Aorta (tissue), 5 donors: ENCODE data around the gene PTPRD. TPM values are rescaled to one million over a fixed set of nuclear protein-coding genes. Genes with fewer than 3 reads are reported as not detected.

Experiments used
- ATAC-seq: fragments of 200-7000 bp; cut with Tn5 transposase; one replicate; pipeline ENCODE4 v1.9.1; 2022; ENCODE audit warnings: moderate library complexity; ENCODE audit not compliant: low FRiP score
- DNase-seq, 2 donors: peaks; one replicate each; pipeline ENCODE4 v3.0.0-alpha.2; 2020
- H3K27ac ChIP-seq, 2 donors: one replicate each; pipeline ENCODE4 v1.5.1; 2013; ENCODE audit warnings: low read length in 2 of 2, mild to moderate bottlenecking in 2 of 2, moderate library complexity in 2 of 2, control low read depth in 1 of 2, inconsistent platforms in 1 of 2, low read depth in 1 of 2
- H3K27me3 ChIP-seq, 2 donors: one replicate each; pipeline ENCODE4 v1.6.1; 2013; ENCODE audit warnings: control low read depth in 1 of 2, low read length in 1 of 2, mild to moderate bottlenecking in 1 of 2, moderate library complexity in 1 of 2; ENCODE audit not compliant: insufficient read depth in 2 of 2, control insufficient read depth in 1 of 2
- H3K36me3 ChIP-seq, 2 donors: one replicate each; pipeline ENCODE4 v1.6.1; 2013; ENCODE audit warnings: control low read depth in 1 of 2, low read length in 1 of 2, mild to moderate bottlenecking in 1 of 2; ENCODE audit not compliant: insufficient read depth in 2 of 2, control insufficient read depth in 1 of 2
- H3K4me1 ChIP-seq, 2 donors: one replicate each; pipeline ENCODE4 v1.6.1; 2013; ENCODE audit warnings: low read length in 2 of 2, control low read depth in 1 of 2, mild to moderate bottlenecking in 1 of 2, moderate library complexity in 1 of 2; ENCODE audit not compliant: insufficient read depth in 2 of 2, control insufficient read depth in 1 of 2
- H3K4me3 ChIP-seq, 2 donors: one replicate each; pipeline ENCODE4 v1.5.1; 2013; ENCODE audit warnings: low read length in 2 of 2, control low read depth in 1 of 2, mild to moderate bottlenecking in 1 of 2
- H3K9me3 ChIP-seq: one replicate; pipeline ENCODE4 v1.6.1; 2013; ENCODE audit warnings: mild to moderate bottlenecking, low read length; ENCODE audit not compliant: control insufficient read depth
- WGBS, 2 donors: extraction: QIAGEN DNeasy Blood & Tissue Kit; methylation state at CpG; one replicate each; pipeline ENCODE4 v1.1.7; 2013; 5-methylcytosine and 5-hydroxymethylcytosine counted together
- intact Hi-C, 2 donors: fragments of 100-400 bp; cut with DNase I; formaldehyde crosslinking; loops; one replicate each; pipeline versions ENCODE4 v1.14.2 to v1.15.0; 2022
- polyA plus RNA-seq, 2 donors: library from polyadenylated mRNA; stranded (reverse); fragments of 200-250 nt; gene quantifications; one replicate each; pipeline ENCODE4 v1.2.3, GENCODE V29; 2013
- total RNA-seq, 2 donors: library from RNA; stranded (reverse); fragmentation: NEBNext Ultra II Directional; extraction: Animal tissue kit (Norgen Biotek cat#: 25700); gene quantifications; one replicate each; pipeline ENCODE4 v1.2.1, GENCODE V29; 2021
- donor health status: healthy with polysubstance abuse.
- donor health status: Bipolar disorder and iron deficiency.
- donor health status: DM: no; HTN: no; CAD: no.
- donor health status: DM: no; HTN: no; CAD: no.
- donor health status: DM: yes; HTN: yes; CAD: no.

Gene PTPRD
- total and polyA plus RNA-seq, 4 donors = 1.5 to 92.0 (median 29.4) TPM

- intact Hi-C loops = no loop called here
- Histone ChIP-seq H3K4me1 (peaks cover 0 to 1% of the 10 kb centered on the region in 2 donors), H3K36me3 (no peaks in the 10 kb centered on the region), H3K9me3 (no peaks in the 10 kb centered on the region), H3K27me3 (no peaks in the 10 kb centered on the region), H3K27ac (no peak overlapping the region), H3K4me3 (no peak overlapping the region)
- ATAC-seq (no peak), DNase-seq (no peak)
These were observed 464.0 kb downstream of the PTPRD start for GRCh38 chr9:10148796-10149195.

DNA sequence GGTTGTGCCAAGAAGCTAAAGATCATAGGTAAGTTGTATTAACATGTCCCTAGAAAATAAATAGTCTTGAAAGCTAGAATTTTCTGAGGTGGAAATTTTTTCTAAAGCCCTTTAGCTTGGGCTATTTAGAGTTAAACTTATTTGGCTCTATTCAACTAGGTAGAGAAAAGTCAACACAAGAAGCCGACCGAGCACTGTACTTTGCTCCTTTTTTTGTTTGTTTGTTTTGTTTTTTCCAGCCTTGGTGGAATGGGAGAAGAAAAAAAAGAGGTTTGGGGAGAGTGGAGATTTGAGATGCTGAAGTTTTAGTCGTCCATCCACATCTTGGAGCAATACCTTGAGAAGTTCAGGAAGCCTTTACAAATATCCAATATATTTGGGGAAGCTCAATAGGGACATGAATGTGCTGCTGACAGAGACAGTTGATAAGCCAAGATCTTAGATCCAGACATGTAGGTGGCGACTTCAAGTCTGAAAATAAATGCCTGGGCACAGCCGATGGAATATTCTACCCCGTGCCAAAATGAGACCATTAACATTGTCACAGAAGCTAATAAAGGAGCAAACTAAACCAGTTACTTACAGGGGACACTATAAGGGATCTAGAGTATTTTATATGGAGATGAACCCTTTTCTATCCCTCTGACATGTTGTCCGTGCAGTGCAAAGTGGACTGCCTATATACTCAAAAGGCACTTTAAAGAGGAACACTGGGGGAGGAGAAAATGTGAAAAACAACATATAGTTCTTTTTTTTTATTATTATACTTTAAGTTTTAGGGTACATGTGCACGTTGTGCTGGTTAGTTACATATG lies 466.1 kb downstream of the PTPRD start:
- H3K9me3 ChIP-seq = no peaks in the 10 kb centered on the region
- no peaks in the 10 kb centered on the region for H3K27me3 ChIP-seq
- peaks cover 0 to 1% of the 10 kb centered on the region in 2 donors for H3K4me1 ChIP-seq
- H3K27ac ChIP-seq = no peak overlapping the region
- no peaks in the 10 kb centered on the region for H3K36me3 ChIP-seq
- intact Hi-C loops = no loop called here
- ATAC-seq (no peak), DNase-seq (no peak)
- no peak overlapping the region for H3K4me3 ChIP-seq
- WGBS, 2 donors = 39 to 43% methylated on average over 8 of the region's 8 CpGs

DNA sequence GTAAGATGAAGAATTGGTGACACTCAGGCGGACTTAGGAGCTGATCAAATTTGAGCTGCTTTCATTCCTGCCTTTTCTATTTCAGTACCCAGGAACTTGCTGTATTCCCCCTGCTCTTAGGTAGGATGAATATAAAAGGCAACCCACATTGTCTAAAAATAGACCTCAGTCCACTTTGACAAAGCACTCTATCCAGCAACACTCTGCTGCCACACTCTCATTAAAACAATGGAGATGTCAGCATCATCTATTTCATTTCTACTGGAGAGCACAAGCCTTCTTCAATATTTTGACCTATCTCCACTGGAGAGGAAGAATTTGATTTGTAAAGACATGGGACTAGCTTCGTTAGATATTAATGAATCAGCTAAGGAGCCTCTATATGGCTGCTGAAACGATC lies 468.4 kb downstream of the PTPRD start:
- H3K4me3 ChIP-seq = no peak overlapping the region
- H3K4me1 ChIP-seq = peaks cover 0 to 1% of the 10 kb centered on the region in 2 donors
- 66 to 72% methylated on average over 3 of the region's 3 CpGs for WGBS, 2 donors
- no peaks in the 10 kb centered on the region for H3K27me3 ChIP-seq
- DNase-seq = no peak
- H3K36me3 ChIP-seq = no peaks in the 10 kb centered on the region
- ATAC-seq = no peak
- no peak overlapping the region for H3K27ac ChIP-seq
- no peaks in the 10 kb centered on the region for H3K9me3 ChIP-seq
- intact Hi-C loops = no loop called here

DNA sequence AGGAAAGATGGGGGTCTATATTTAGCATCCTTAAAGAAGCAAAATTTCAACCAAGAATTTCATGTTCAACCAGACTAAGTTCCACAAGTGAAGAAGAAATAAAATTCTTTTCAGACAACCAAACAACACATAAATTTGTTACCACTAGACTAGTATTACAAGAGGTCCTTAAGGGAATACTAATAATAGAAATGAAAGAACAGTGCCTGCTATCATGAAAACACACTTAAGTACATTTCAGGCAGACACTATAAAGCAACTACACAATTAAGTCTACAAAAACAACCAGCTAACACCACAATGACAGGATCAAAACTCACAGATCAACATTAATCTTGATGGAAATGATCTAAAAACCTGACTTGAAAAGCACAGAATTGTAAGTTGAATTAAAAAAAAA lies 477.2 kb downstream of the PTPRD start:
- peaks cover 1% of the 10 kb centered on the region for H3K9me3 ChIP-seq
- no peak overlapping the region for H3K27ac ChIP-seq
- intact Hi-C loops = no loop called here
- H3K27me3 ChIP-seq = no peaks in the 10 kb centered on the region
- H3K4me3 ChIP-seq = no peak overlapping the region
- ATAC-seq (no peak), DNase-seq (no peak)
- H3K36me3 ChIP-seq = no peaks in the 10 kb centered on the region
- H3K4me1 ChIP-seq = no peaks in the 10 kb centered on the region

DNA sequence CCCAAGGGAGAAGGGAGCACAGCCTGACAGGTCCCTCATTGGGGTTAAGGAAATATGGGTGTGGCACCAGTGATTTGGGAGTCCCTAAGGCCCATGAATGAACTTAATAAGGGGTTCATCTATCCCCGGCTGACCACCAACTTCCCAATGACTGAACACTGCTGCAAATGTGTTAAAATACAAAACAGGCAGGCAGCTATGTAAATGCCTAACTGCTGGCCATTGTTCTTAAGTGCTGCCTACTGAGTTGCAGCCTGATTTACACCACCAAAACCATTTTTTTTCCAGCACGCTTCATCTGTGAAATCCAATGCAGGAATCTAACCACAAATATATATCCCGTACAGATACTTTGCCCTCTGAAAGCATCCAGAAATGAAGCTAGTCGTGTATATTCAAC lies 478.5 kb downstream of the PTPRD start:
- WGBS, 2 donors = 84 to 87% methylated on average over 4 of the region's 4 CpGs
- no peaks in the 10 kb centered on the region for H3K27me3 ChIP-seq

DNA sequence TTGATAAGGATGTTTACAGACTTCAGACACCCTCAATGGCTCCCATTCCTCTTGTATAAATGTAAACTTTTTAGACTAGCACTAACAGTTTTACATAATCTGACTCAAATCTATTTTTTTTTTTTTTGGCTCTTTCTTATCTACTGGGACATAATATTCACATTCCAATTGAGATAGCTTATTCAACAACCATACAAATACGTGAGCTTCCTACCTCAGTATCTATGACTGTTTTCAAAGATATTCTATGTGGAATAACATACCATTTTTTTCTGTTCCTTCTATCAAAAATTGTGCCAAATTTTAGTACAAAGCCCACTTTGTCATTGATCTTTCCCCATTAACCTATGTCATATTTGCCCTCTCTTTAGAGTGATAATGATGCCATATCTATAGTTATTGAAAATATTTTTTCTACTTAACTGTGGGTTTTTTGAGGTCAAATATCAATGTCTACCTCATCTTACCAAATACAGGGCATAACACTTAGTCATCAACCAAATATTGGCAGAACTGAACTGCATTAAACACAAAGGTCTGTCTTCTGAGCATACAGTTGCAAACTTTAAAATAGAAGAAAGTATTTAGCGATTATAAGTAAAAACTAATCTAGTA lies 482.6 kb downstream of the PTPRD start:
- ATAC-seq (no peak), DNase-seq (no peak)
- Histone ChIP-seq H3K27me3 (no peaks in the 10 kb centered on the region), H3K4me3 (no peak overlapping the region), H3K27ac (no peak overlapping the region), H3K36me3 (no peaks in the 10 kb centered on the region), H3K4me1 (no peaks in the 10 kb centered on the region), H3K9me3 (peaks cover 1% of the 10 kb centered on the region)
- intact Hi-C loops = no loop called here
- WGBS, 2 donors = 38 to 46% methylated on average over 2 of the region's 2 CpGs

More for the DNA sequence above, 478.5 kb downstream of the PTPRD start:
- Histone ChIP-seq H3K4me1 (no peaks in the 10 kb centered on the region), H3K27ac (no peak overlapping the region), H3K36me3 (no peaks in the 10 kb centered on the region), H3K9me3 (peaks cover 1% of the 10 kb centered on the region), H3K4me3 (no peak overlapping the region)
- DNase-seq (no peak), ATAC-seq (no peak)
- intact Hi-C loops = no loop called here

DNA sequence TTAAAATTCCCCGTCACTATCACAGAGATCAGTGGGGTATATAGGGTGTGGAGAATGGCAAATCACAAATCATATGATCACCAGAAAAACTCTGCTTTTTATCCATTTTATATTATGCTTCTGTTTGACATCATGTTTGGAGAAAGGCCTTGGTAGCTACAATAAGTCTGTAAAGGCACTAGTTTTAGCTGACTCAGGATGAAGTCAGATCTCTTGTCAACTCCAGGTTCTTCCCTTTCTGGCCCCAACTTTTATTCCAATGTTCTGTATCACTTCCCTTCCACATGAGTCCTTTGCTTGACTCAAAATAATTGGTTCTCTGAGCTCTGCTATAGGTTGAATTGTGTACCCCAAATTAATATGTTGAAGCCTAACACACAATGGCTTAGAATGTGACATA lies 484.9 kb downstream of the PTPRD start:
- no peak for DNase-seq
- intact Hi-C loops = no loop called here
- Histone ChIP-seq H3K27ac (no peak overlapping the region), H3K4me3 (no peak overlapping the region), H3K4me1 (no peaks in the 10 kb centered on the region), H3K27me3 (no peaks in the 10 kb centered on the region), H3K9me3 (no peaks in the 10 kb centered on the region), H3K36me3 (no peaks in the 10 kb centered on the region)
- WGBS, 2 donors = 88 to 89% methylated on average over 1 of the region's 1 CpG
- no peak for ATAC-seq

DNA sequence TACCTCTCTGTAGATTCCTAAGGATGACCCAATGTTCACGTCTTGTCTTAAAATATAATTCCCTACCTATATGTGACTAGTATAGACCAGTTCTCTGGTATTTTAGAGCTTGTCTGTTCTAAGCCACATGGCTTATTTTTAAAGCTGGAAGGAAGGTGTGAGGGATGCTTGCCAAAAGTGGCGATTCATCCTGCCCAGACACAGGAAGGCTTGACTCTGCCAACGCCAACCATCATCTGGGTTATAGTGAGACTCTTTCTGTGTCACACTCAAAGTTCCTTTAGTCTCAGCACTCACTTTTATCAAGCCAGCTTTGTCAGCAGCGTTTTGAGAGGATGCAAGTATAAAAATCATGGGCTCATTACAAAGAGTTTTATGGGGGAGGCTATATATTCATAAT lies 500.0 kb downstream of the PTPRD start:
- Histone ChIP-seq H3K27ac (no peak overlapping the region), H3K4me3 (no peak overlapping the region), H3K9me3 (no peaks in the 10 kb centered on the region), H3K27me3 (no peaks in the 10 kb centered on the region), H3K36me3 (no peaks in the 10 kb centered on the region), H3K4me1 (no peaks in the 10 kb centered on the region)
- no peak for DNase-seq
- ATAC-seq = no peak
- intact Hi-C loops = no loop called here
- 40% methylated on average over 4 of the region's 4 CpGs for WGBS, 2 donors

- no peaks in the 10 kb centered on the region for H3K9me3 ChIP-seq
- no peak overlapping the region for H3K27ac ChIP-seq
- no peaks in the 10 kb centered on the region for H3K36me3 ChIP-seq
- intact Hi-C loops = no loop called here
- 63 to 75% methylated on average over 2 of the region's 2 CpGs for WGBS, 2 donors
- no peaks in the 10 kb centered on the region for H3K4me1 ChIP-seq
- no peak overlapping the region for H3K4me3 ChIP-seq
- DNase-seq = no peak
- no peak for ATAC-seq
- H3K27me3 ChIP-seq = no peaks in the 10 kb centered on the region
These were observed 500.7 kb downstream of the PTPRD start for GRCh38 chr9:10112070-10112469.
